Nephron progenitor cell (in vitro differentiated cells): ENCODE data around the gene RACK1.

ENCODE experiments used
- DNase-seq: peaks from one replicate; pipeline ENCODE4 v3.0.0; 2021
- H3K27ac Mint-ChIP-seq: 2 replicates; pipeline ENCODE4 v1.8.0; 2021; ENCODE audit warnings: mild to moderate bottlenecking, moderate library complexity, mixed read lengths
- H3K27me3 Mint-ChIP-seq: 2 replicates; pipeline ENCODE4 v1.8.0; 2021; ENCODE audit warnings: mild to moderate bottlenecking, low read depth, mixed read lengths; ENCODE audit not compliant: poor library complexity
- H3K36me3 Mint-ChIP-seq: 2 replicates; pipeline ENCODE4 v1.8.0; 2021; ENCODE audit warnings: low read depth, mixed read lengths
- H3K4me1 Mint-ChIP-seq: 2 replicates; pipeline ENCODE4 v1.8.0; 2021; ENCODE audit warnings: mixed read lengths
- H3K4me3 Mint-ChIP-seq: 2 replicates; pipeline ENCODE4 v1.8.0; 2021; ENCODE audit warnings: mild to moderate bottlenecking, moderate library complexity, mixed read lengths
- H3K9me3 Mint-ChIP-seq: 2 replicates; pipeline ENCODE4 v1.8.0; 2021; ENCODE audit warnings: mild to moderate bottlenecking, moderate library complexity, mixed read lengths
- TF ChIP-seq, protein P1 (sequence below): fragments of 200-600 bp; sonication (generic); IDR thresholded peaks from 2 replicates; pipeline ENCODE4 v1.5.0; 2021; ENCODE audit warnings: antibody characterized with exemption

The RACK1 gene

DNA sequence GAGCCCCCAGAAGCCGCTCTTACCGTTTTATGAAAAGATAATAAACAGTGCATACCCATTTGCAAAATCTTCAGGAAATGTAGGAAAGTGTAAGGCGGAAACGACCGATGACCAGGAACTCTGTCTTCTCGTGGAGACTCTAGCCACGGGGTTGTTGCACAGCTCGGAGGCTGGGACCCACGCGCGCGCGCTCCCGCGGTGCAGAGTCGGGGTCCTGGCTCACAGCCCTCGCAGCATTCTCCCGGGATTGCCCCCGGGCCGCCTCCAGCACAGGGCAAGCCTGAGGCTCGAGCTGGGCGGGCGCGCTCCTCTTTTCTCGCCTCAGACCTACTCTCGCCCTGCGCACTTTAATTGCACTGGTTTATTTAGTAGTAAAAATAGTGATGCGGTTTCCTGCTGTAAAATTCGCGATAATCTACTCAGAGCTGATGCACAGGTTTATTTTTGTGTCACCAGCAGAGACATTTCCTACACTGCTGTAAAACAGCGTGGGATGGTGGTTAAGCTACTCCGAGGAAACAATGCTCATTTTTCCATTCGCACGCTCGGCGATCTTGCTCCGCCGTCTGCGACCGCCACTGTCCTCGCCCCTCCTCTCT lies 54.2 kb downstream of the RACK1 start:
- TF ChIP-seq, protein P1, sequence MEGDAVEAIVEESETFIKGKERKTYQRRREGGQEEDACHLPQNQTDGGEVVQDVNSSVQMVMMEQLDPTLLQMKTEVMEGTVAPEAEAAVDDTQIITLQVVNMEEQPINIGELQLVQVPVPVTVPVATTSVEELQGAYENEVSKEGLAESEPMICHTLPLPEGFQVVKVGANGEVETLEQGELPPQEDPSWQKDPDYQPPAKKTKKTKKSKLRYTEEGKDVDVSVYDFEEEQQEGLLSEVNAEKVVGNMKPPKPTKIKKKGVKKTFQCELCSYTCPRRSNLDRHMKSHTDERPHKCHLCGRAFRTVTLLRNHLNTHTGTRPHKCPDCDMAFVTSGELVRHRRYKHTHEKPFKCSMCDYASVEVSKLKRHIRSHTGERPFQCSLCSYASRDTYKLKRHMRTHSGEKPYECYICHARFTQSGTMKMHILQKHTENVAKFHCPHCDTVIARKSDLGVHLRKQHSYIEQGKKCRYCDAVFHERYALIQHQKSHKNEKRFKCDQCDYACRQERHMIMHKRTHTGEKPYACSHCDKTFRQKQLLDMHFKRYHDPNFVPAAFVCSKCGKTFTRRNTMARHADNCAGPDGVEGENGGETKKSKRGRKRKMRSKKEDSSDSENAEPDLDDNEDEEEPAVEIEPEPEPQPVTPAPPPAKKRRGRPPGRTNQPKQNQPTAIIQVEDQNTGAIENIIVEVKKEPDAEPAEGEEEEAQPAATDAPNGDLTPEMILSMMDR: no peak
- Mint-ChIP-seq H3K27ac (no peak overlapping the region), H3K36me3 (no peaks in the 10 kb centered on the region), H3K4me3 (peak overlapping the region; percentile 99), H3K27me3 (peaks cover 55% of the 10 kb centered on the region), H3K9me3 (peaks cover 7% of the 10 kb centered on the region), H3K4me1 (peaks cover 28% of the 10 kb centered on the region)
- DNase-seq: peak; percentile 56

DNA sequence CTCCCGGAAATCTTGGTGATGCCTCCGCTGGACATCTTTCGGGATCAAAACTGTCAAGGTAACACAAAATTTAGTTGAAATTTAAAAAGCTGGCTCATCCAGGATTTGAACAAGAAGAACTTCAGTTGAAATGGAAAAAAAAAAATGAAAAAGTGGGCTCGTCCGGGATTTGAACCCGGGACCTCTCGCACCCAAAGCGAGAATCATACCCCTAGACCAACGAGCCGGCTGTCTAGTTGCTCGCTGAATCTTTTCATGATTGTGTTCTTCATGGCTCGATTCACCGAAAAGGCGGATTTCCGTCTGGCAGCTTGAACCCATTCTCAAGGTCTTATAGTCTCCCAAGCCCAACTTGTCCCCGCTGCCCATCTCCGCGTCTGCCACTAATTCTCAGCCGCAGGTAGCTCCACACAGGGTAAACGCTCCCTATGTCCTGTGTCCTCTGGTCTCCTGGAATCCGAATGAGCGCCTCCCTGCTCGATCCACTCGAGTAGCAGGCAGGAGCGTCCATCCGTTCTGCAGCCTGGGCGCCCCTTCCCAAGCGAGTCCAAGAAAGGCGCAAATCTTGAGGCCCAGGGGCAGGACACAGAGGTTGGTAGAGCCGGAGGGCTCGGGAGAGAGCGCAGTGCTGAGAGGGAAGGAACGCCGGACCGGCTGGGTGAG lies 54.9 kb downstream of the RACK1 start:
- TF ChIP-seq, protein P1: no peak
- Mint-ChIP-seq H3K4me3 (peak overlapping the region; percentile 99), H3K36me3 (no peaks in the 10 kb centered on the region), H3K9me3 (peaks cover 12% of the 10 kb centered on the region), H3K27me3 (peaks cover 52% of the 10 kb centered on the region), H3K4me1 (peaks cover 32% of the 10 kb centered on the region), H3K27ac (peak overlapping the region; percentile 98)
- peak; percentile 79 for DNase-seq

DNA sequence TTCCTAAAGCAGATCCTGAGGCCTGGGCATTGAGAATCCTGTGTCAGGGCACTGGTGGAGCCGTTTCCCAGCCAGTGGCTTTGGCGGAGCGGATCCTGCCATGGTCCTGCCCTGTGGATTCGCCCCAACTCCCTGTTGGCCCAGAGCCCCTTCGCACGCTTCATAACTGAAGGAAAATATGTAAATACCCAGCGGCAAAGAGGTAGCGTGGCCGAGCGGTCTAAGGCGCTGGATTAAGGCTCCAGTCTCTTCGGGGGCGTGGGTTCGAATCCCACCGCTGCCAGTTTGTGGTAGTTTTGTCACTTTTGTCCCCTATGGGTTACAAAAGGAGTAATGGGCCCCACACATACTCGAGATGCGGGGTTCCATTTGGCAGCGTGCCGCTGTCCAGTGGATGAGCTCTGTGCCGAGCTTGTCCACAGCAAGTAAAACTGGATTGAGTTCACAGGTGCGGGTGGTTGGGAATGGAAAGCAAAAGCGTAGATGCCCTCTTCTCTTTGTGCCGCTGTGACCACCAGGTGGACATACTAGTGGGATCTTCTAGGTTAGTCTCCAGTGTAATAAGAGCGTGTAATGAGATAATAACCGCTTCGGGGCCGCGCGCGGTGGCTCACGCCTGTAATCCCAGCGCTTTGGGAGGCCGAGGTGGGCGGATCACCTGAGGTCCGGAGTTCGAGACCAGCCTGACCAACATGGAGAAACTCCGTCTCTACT lies 56.0 kb downstream of the RACK1 start:
- TF ChIP-seq, protein P1: no peak
- H3K4me1 Mint-ChIP-seq: peaks cover 32% of the 10 kb centered on the region
- peaks cover 15% of the 10 kb centered on the region for H3K9me3 Mint-ChIP-seq
- DNase-seq: peak; percentile 82
- H3K27me3 Mint-ChIP-seq: peaks cover 46% of the 10 kb centered on the region
- H3K36me3 Mint-ChIP-seq: no peaks in the 10 kb centered on the region
- H3K4me3 Mint-ChIP-seq: peak overlapping the region; percentile 99
- H3K27ac Mint-ChIP-seq: peak overlapping the region; percentile 98

DNA sequence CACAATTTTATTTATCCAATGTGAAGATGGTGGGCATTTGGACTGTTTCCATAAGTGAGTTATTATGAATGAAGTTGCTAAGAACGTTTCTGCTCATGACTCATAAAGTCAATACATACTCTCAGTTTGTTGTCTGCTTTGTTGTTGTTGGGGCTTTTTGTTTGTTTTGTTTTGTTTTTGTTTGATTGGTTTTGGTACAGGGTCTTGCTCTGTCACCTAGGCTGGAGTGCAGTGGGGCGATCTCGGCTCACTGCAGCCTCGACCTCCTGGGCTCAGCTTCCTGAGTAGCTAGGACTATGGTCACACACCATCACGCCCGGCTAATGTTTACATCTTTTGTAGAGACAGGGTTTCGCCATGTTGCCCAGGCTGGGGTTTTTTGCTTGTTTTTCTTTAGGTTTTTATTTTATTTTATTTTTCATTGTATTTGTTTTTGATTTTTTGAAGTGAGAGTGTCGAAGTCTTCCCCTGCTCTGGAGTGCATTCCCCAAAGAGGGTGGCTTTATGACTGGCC lies 56.7 kb downstream of the RACK1 start:
- no peak for DNase-seq
- H3K27ac Mint-ChIP-seq: no peak overlapping the region
- H3K4me3 Mint-ChIP-seq: peak overlapping the region; percentile 99
- TF ChIP-seq, protein P1: no peak
- peaks cover 47% of the 10 kb centered on the region for H3K27me3 Mint-ChIP-seq
- peaks cover 29% of the 10 kb centered on the region for H3K4me1 Mint-ChIP-seq
- H3K36me3 Mint-ChIP-seq: no peaks in the 10 kb centered on the region
- H3K9me3 Mint-ChIP-seq: peaks cover 16% of the 10 kb centered on the region
